Thyroid gland (tissue), 4 donors: Measurements from ENCODE around the gene A2ML1.

ENCODE experiments used
- CTCF ChIP-seq, 6 experiments: fragments of 200-600 bp in 3 of 6; fragments of 450-650 bp in 3 of 6; sonication (generic) in 3 of 6; IDR thresholded peaks; one replicate each; pipeline ENCODE4 v1.5.1; 2016 to 2019; ENCODE audit warnings: antibody characterized with exemption in 6 of 6, mild to moderate bottlenecking in 2 of 6, inconsistent platforms in 1 of 6, moderate library complexity in 1 of 6
- POLR2A ChIP-seq, 2 donors: fragments of 450-650 bp; IDR thresholded peaks; one replicate each; pipeline ENCODE4 v1.6.1; 2017; ENCODE audit warnings: antibody characterized with exemption in 2 of 2, mild to moderate bottlenecking in 2 of 2, moderate library complexity in 1 of 2

DNA sequence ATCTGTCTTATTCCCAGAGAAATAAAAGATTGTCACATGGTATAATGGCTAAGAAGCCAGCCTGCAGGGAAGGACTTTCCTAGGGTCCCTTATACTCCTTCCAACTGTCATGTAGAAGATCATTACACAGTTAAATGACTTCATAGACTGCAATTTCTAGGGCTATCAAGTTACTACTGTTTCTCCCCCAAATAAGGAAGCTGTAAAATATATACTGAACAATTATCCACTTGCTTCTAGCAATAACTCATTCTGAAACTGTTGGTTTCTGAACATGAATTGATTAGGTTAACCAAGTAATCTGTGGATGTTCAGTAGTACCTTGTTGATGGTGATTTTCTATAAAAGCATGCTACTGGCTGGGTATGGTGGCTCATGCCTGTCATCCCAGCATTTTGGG, 44.6 kb downstream of the A2ML1 start:
- no peak for TF ChIP-seq CTCF (IDR thresholded peaks at IDR 0.05)
- TF ChIP-seq POLR2A (IDR thresholded peaks at IDR 0.05) = no peak
